Fibroblast of lung (primary cell): Measurements from ENCODE around the gene NR2F2.

Source experiments
- CTCF ChIP-seq, 2 donors: IDR thresholded peaks in 1 of 2; conservative IDR thresholded peaks in 1 of 2; 1 replicate in 1 of 2; 2 replicates in 1 of 2; pipeline ENCODE4 v1.5.1; 2011 to 2012; ENCODE audit warnings: low read length in 2 of 2, control low read depth in 1 of 2, inconsistent platforms in 1 of 2, low read depth in 1 of 2, mild to moderate bottlenecking in 1 of 2
- EZH2 ChIP-seq: IDR thresholded peaks from 2 replicates; pipeline ENCODE4 v1.5.1; 2012; ENCODE audit warnings: low read length, control low read depth, mild to moderate bottlenecking; ENCODE audit errors: missing control alignments

GRCh38 chr15:96366526-96366877 lies 36.0 kb downstream of the NR2F2 start:
- TF ChIP-seq CTCF (conservative IDR thresholded peaks at IDR 0.05 in 1 of 2, IDR thresholded peaks at IDR 0.05 in 1 of 2; ENCODE audit: low read depth in 1 of 2, low read length in 2 of 2), result no peak
- TF ChIP-seq EZH2, result no peak
